GM19438 (cell line): ENCODE results near the gene EPB41L4A.

ENCODE experiments used
- ATAC-seq: cut with Tn5 transposase; IDR thresholded peaks from one replicate; pipeline ENCODE4 v1.9.1; 2021; ENCODE audit warnings: low read depth; ENCODE audit not compliant: unreplicated experiment

Gene EPB41L4A

GRCh38 chr5:112316006-112316405 lies 103.1 kb downstream of the EPB41L4A start:
- no peak for ATAC-seq

GRCh38 chr5:112312295-112313275 lies 106.5 kb downstream of the EPB41L4A start:
- ATAC-seq: no peak

DNA sequence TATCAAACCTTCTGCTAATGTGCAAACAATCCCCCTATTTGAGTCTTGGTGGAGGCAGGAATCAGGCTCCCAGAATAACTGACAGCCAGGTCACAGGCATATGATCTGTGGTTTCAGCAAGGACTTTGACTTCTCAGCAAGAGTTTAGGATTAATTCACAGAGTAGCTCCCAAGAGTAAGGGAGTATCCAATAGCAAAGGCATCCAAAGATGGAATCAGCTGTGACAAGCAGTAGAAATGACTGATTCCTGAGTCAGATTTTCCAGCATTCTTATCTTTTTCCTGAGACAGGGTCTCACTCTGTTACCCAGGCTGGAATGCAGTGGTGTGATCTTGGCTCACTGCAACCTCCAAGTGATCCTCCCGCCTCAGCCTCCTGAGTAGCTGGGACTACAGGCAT lies 108.3 kb downstream of the EPB41L4A start:
- no peak for ATAC-seq

DNA sequence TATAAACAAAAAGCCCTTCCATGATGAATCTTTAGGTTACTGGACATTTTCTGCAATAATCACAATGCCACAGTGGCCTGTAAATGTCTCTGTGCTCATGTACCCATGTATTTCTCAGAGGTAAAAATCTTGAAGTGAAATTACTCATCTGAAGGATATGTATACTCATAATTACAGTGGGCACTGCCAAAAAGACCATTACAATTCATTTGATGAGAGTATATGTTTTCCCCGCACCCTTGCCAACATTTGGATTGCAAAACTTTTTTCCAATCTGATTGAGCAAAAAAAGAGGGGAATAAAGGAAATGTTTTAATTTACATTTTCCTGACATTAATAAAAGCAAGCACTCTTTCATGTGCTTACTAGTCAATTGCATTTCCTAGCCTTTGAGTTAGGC lies 110.5 kb downstream of the EPB41L4A start:
- ATAC-seq: no peak

DNA sequence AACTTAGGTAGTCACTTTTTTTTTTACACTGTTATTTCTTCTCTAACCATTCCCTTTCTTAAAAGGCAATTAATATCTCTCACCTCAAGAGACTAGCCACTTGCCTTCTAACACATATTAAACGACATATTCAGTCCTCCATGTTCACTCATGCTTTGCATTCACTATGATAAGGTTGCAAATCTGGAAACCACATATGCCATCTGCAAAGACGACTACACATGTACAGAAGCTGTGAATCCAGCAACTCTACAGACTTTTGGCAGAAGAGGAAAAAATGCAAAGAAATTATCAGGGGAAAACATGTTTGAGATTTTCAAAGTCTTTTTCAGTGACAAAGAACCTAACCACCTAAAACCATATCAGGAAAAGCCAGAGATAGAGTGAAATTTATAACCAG lies 112.1 kb downstream of the EPB41L4A start:
- ATAC-seq: no peak

DNA sequence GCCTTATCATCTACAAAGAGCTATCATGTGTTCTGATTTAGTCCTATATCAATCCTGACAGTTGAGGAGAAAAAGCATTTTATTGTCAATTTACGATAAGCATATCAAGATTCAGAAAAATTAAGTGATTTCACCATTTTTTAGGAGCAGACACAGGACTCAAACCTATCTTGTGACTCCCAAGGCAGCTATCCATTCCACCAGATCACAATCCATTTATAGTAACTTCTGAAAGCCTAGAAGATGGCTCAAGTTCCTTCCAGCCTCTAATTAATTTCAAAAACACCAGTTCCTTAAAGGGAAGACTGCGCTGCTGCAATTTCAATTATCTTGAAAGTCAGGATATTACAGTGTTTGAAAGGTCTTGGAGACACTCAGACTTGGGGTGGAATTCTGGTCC lies 114.3 kb downstream of the EPB41L4A start:
- ATAC-seq: no peak

GRCh38 chr5:112303685-112304084 lies 115.4 kb downstream of the EPB41L4A start:
- ATAC-seq: no peak

DNA sequence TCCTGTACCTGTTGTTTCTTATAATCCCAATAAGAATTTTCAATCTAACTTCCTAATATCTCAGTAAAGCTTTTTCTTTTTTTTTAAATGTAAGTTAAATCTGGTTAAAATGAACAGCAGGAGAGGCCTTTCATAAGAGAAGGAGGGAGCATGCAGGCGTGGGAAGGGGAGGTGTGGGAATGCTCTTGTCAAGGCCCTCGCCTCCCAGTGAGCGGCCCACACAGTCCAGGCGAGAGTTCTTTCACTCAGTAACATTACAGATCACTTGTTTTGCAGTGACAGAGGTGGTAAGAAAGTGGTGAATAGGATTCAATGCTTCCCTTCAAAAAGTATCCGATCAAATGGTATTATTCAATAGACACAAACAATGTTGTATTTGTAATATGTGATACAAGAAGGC lies 125.0 kb downstream of the EPB41L4A start:
- ATAC-seq: no peak

DNA sequence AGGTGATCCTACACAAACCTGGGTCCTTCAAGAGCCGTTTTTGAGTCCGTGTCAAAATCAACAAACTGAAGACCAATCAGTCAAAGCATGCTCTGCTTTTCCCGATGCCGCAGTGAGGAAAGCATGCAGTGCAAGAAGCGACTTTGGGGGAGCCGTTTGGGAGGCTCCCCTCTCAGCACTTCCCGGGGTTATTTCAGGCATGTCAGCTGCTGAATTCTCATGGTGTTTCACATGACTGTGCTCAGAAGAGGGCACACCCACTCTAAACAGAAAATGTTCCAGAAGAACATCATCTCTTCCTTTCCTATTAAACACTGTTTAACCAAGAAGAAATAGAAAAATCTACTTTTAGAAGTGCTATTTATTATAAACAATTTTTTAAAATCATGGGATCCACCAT lies 125.5 kb downstream of the EPB41L4A start:
- ATAC-seq: no peak

GRCh38 chr5:112290691-112291090 lies 128.4 kb downstream of the EPB41L4A start:
- ATAC-seq: no peak

DNA sequence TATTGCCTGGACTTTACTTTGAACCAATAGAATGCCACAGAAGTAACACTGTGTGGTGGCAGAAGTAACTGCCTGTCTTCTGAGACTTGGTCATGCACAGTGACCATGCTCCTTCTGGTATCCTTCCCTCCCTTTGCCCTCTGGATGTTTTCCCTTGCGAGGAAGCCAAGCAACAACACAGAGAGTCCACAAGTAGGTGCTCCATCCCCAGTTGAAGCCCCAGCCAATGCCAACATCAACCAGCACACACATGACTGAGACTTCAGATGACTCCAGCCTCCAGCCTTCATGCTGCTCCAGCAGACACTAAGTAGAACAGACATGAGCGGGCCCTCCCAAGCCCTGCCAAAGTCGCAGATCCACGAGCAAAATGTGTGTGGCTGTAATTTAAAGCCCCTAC lies 129.6 kb downstream of the EPB41L4A start:
- ATAC-seq: no peak

DNA sequence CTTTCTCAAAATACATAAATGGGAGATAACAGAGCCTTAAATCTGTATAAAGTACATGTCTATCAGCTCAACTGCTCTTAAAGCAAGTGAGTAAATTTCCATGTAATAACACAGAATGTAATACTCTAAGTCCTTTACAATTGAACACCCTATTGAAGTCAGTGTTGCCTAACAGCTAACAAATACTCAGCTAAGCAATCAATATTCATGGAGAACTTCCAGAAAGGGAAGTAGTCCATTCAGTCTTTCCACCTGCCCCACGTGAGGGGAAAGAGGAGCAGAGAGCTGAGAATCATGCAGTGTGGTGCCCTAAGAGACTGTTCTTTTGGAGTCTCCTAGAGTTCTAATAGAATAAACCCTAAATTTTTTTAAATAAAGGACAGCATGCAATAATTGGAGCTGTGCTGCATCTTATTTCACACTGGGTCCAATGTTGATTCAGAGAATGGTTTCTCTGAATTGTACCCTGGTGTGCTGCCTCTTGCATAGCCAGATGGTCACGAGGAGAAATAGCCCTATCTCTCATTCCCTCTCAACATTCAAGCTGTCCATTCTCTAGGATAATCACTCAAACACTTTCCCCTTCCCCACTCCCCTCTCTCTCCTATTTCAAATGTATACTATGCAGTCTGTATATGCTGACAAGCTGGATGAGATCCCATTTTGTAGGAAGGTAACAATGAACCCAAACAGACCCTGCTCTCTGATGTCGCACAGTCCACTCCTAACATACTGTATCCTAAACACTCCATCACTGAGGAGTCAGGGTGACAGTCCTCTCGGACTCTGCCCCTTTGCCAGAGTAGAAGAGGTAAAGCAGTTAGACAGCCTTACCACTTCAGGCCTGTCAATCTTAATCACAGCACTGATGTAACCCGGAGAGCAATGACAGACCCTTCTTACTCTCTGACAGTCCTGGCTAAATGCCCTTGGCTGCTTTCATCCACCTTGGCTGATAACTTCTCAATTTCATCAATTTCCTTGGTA lies 134.8 kb downstream of the EPB41L4A start:
- ATAC-seq: no peak

DNA sequence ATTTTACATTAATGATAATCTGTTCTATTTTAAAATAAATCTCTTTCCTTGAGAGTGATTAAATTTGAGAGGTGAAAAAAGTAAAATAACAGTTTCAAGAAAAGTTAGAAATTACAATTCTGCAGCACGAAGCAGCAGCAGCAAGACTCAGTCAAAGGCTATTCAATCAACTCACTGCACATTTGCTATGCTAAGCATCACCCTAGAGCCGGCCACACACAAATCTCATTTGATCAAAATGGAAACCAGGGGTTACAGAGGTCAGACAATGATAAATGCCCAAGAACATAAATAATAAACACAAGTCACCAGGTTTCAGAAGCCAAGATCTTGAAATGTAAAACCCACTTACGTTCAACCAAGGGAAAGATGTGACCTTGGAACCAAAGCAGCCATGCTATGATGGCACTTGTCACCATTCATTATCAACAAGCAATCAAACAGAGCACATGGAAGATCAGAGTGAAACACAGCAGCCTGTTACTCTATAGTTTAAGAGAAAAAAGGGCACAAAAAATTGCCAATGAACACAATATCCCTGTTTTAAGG lies 136.0 kb downstream of the EPB41L4A start:
- ATAC-seq: no peak

DNA sequence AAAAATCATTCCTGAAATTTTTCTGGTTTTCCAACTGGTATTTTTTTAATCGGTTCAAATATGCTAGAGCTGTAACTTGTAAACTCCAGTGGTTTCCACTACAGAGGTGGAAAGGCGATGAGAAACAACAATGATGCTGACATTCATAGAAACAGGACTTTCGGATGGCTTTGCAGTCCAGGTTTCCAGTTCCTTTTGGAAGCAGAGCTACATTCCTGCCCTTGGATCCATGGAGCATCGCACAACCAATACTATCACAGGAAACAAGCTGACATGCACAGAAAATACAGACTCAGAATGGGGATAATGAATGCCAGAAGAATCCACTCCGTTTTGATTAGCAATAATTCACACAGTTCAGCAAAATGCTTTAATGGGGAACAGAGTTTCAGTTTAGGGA lies 140.0 kb downstream of the EPB41L4A start:
- ATAC-seq: no peak

- ATAC-seq: no peak
These were observed 142.1 kb downstream of the EPB41L4A start for GRCh38 chr5:112276991-112277390.

DNA sequence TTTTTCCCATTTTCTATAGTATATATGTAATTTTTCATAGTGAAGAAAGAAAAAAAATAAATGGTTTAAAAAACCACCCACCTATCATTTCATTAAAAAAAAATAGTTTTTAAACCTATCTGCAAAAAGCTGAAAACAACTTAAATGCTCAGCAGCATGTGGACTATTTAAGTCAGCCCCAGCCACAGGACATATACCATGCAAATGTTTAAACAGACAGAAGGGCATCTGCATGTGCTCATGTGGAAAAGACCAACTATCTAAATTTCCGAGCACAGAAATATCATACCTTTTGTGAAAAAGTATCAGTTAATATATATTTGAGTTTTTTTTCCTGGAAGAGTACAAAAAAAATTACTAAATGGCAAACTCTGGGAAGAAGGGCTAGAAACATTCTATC lies 143.4 kb downstream of the EPB41L4A start:
- ATAC-seq: no peak

DNA sequence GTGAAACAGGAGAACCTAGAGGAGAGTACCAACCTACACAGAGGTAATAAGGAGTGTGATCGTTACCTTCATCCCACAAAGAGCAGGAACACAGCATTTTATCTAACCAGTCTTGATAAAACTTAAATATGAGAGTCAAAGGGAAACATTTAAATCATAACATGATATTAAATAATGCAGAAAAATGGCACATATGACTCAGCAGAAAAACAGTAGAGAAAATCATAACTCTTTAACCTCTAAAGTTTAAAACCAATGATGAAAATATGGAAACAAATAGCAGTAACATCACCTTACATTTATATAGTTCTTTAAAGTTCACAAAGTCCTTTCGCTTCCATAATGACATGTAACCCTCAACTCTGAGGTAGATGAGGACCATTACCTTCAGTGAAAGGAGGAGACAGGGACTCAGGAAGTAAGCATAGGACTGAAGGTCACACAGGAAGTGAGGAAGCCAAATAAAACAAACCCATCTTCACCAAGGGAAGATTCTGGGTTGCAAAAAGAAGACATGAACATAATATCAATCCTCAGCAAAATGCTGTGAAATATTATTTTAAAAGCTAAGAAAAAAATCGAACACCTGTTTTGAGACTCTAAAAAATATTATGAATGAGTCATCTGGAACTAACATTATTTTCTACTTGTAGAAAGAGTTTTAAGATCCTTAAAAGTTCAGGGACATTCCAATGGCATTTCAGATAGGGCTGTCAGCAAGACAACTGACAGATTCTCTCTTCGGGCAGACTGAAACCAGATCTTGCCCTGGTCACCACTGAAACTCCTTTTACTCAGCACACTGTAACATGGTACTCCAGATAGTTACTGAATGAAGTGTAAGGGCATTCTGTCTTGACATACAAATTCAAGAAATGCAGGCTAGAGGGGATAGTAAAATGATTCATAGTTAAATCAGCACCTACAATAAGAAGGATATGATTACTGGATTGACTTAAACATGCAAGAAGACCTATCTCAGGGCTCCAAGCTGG lies 148.5 kb downstream of the EPB41L4A start:
- no peak for ATAC-seq

DNA sequence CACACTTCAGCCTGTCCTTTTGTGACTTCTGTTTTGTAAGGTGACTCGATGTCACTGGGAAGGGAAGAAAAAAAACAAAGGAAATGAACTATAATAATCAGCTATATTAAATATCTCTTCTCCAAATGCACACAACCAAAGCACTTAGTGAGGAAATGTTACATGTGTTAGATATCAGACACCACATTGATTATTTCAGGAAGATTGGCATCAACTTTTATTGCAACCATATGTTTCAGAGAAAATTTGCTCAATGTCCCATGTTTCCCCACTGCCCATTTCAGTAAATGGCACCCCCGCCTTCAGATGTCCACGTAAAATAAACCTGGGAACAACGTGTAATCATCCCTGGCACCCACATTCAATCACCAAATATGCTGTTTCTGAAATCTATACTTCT lies 151.8 kb downstream of the EPB41L4A start:
- ATAC-seq: no peak

- no peak for ATAC-seq
These were observed 154.4 kb downstream of the EPB41L4A start for GRCh38 chr5:112264666-112265065.

- ATAC-seq: no peak
These were observed 154.9 kb downstream of the EPB41L4A start for GRCh38 chr5:112264151-112264550.
